Measurements from ENCODE around the gene ADAM23. TPM values are rescaled to one million over a fixed set of nuclear protein-coding genes. Genes with fewer than 3 reads are reported as not detected.

ADAM23 gene
- total RNA-seq, 1 donor from 2014 or later, result 3.4 TPM

DNA sequence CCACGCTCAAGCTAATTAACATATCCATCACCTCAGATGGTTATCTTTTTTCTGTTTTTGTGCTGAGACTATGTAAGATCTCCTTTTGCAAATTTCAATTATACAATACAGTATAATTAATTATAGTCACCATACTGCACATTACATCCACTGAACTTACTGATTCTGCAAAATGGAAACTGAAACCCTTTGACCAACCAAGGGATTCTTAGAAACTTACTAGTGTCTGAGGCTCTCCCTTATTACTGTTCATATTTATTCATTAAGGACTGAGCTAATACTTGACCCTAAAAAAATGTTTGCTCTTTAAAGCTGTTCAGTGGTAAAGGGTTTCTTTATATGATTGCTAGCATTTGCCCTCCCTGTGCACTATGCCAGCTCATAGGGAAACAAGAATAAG lies 50.7 kb downstream of the ADAM23 start:
- no peak for DNase-seq (ENCODE audit: low spot score)

DNA sequence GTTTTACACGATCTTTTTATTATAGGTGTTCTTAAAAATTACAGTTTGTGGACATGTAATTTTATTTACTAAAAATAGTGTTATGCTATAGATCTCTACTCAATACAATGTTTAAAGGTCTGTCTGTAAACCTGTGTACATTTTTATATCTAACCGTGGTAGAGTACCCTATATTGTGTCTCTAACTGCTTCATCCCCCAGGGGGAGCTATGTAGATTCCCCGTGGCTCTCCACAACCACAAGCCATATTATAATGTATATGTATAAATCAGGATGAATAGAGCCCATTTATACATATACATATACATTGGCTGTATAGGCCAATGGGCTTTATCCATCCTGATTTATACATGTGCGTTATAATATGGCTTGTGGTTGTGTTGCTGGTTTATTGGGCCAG lies 59.4 kb downstream of the ADAM23 start:
- DNase-seq (ENCODE audit: low spot score), result no peak

DNA sequence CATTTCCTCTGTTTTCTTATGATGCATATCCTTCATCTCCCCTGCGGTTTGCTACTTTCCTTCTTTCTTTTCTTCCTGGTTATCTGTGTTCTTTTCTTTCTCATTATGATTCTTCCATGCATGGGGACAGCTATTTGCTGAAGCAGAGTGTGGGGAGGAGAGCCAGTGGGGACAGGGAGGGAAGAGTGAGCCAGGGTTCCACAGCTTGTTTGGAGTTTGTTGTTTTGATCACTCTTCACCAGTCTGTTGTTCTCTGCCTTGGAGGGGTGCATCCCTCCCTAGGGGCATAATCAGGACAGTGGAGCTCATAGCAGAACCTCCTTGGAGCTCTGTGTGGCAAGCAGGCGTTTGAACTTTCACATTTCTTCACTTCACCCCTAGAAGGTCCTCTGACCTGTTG lies 68.0 kb downstream of the ADAM23 start:
- DNase-seq (ENCODE audit: low spot score), result no peak

DNA sequence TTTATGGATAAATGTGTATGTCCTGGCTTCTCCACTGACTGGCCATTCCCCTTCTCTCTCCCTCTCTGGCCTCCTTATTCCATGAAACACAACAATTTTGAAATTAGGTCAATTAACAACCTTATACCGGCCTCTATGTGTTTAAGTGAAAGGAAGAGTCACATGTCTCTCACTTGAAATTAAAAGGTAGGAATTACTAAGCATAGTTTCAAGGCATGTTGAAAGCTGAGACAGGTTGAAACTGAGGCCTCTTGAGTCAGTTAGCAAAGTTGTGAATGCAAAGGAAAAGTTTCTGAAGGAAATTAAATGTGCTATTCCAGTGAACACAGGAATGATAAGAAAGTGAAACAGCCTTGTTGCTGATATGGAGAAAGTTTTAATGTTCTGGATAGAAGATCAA lies 69.7 kb downstream of the ADAM23 start:
- no peak for DNase-seq (ENCODE audit: low spot score)

DNA sequence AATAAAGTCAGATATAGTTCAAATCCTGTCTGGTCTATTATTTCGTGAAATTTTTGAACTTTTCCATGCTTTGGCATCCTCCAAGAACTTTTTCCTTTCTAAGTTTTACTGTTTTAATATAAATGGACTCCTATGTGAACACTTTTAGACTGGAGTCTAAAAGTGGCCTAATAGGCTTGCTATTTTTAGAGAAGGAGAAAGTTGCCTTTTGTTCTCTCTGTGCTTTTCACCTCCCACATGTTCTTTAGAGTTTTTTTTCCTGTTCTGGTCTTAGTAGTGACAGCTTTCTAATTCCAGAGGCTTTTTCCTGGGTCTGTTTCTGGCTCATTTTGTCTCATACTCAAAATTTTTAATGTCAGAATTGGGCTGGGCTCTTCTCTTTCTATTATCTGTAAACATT lies 72.2 kb downstream of the ADAM23 start:
- DNase-seq (ENCODE audit: low spot score), result no peak

DNA sequence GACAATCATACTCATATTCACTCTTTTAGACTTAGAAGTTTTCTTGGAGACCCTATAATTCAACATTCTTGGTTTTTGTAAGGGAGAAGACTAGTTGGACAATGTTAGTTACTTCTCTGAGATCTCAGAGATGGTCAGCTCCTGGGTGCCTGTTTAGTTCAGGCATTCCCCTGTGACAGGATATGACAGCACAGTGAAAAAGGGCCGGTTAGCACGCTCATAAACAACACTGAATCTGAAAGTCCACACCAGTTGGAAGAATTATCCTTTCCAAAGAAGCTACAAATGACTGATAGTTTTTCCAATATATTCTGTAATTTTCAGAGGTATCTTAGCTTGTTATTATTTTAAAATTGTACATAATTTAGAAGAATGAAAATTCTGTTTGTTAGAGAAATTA lies 75.7 kb downstream of the ADAM23 start:
- DNase-seq (ENCODE audit: low spot score), result no peak

DNA sequence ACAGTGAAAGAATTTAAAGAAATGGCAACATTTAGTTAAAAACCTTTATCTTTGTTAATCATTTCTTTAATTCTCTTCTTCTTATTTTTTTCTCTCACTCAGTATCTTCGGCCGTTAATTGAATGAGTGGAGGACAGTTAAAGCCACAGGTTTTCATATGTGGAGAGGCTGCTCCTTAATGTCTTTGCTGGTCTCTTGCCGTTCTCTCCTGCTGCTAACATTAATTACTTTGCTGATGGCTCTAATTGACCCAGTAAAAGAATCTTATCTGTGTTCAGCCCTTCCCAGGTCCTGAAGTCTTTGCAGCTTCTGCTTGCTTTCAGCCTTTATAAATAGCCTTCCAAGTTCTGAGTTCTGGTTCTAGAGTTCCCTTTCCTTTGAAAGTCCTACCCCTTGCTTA lies 77.1 kb downstream of the ADAM23 start:
- no peak for DNase-seq (ENCODE audit: low spot score)

DNA sequence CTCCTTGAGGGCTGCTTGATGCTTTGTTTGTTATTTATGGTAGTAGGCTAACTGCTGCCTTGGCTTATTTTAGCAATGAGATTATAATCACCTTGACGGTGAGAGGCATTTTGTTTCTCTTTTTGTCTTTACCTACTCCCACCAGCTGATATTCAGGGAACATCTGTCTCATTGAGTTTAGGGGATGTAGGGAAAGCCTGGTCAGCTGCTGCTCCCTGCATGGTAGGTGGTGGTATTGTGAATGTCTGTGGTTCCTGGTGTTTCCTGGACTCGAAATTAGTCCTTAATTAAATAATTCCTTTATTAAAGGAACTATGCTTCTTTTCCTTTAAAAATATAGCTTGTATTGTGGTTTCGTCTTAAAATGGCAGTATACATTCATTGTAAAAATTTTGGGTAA lies 77.8 kb downstream of the ADAM23 start:
- DNase-seq (ENCODE audit: low spot score), result no peak

DNA sequence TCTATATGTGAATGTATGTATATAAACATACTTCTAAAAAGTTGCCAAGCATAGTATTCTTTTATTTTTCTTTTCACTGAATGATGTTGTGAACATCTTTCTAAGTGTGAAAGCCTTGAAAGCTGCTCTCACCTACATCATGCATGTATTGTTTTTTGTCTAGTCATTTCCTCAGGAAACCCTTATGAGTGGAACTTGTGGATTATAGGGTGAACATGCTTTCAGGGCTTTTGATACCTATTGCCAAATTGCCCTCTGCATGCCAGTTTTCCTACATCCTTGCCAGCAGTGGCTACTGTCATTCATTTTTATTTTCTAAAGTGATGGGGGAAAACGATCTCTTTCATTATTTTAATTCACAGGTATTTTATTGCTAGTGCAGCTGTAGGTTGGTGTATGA lies 78.3 kb downstream of the ADAM23 start:
- DNase-seq (ENCODE audit: low spot score), result no peak

DNA sequence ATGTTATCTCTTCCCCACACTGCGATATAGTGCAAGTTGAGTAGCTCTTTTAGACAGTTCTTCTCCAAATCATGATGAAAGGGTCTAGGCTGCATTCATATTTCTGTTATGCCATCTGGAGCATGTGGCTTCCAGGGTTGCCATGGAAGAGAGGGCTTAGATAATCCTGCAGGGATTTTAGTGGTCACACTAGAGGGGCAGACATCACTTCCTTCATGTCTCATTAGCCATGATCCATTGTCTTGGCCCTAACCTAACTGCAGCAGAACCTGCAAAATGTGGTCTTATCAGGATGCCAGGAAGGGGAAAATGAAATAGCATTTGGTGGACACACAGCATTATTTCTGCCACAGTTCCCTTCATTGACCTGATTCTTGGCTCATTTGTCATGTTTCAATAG lies 83.1 kb downstream of the ADAM23 start:
- DNase-seq (ENCODE audit: low spot score), result no peak

DNA sequence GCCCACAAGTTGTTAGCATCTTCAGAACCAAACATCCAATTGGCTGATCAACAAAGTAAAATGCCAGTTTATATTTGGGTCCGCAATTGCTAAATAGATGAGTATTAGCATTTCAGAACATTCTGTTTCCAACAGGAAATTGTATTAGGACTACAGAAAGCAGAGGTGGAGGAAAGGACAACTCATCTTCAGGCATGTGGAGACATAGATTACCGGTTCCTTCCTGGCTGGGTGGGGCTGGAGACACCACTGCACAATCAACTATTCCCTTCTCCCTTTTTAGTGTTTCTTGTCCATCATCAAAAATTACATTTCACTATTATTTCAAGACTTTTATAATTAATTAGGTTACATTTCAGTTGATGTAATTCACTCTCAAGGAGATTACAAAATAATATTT lies 83.8 kb downstream of the ADAM23 start:
- no peak for DNase-seq (ENCODE audit: low spot score)

DNA sequence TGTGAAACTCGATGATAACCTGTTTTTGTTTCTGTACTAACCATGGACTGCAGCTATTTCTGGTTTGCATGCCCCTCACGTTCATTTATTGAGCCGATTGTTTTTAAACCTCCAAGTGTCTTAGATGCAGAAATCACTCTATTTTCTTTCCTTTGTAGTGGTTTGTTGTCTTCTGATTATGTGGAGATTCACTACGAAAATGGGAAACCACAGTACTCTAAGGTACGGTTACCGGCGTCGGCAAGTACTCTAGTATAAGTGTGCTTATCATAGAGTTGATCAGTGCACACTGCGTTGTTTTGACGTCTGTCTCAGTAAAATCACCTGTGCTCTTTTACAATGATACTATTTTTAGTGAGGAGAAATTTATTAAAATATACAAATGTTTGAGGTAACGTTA lies 87.4 kb downstream of the ADAM23 start:
- DNase-seq (ENCODE audit: low spot score), result no peak

DNA sequence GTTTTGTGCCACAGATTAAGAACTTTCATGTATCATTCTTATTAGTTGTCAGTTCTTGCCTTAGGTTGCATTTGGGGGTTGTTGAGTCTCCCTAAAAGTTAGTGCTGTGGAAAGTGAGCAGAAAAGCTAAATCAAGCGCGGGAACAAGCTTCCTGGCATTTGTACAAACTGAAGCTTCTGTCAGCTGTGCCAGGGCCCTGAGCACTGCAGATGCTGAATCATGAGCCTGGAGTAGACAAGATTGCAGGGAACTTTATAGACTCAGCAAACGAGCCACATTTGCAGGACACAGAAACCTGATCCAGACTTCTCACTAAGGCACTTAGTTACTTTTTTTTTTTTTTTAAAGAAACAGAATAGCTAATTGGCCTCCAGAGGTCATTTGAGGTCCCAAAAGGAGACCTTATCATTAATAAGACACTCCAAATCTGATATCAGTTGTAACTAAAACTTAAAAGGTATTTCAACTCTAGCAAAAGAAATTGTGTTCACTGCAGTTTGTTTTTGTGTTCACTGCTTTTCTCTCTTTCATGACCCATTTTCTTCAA lies 88.7 kb downstream of the ADAM23 start:
- peak; percentile 62 for DNase-seq (ENCODE audit: low spot score)

DNA sequence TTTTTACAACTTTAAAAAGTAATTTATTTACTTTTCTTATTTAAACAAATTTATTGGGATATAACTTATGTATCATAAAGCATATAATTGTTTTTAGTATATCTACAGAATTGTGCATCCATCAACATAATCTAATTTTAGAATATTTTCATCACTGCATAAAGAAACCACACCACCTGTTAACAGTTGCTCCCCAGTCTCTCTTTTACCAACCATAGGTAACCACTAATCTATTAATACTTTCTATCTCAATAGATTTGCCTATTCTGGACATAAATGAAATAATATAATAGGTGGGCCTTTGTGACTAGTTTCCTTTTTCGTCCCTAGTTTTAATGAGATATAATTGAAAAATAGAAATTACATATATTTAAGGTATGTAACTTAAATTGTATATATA lies 90.6 kb downstream of the ADAM23 start:
- DNase-seq (ENCODE audit: low spot score), result no peak

DNA sequence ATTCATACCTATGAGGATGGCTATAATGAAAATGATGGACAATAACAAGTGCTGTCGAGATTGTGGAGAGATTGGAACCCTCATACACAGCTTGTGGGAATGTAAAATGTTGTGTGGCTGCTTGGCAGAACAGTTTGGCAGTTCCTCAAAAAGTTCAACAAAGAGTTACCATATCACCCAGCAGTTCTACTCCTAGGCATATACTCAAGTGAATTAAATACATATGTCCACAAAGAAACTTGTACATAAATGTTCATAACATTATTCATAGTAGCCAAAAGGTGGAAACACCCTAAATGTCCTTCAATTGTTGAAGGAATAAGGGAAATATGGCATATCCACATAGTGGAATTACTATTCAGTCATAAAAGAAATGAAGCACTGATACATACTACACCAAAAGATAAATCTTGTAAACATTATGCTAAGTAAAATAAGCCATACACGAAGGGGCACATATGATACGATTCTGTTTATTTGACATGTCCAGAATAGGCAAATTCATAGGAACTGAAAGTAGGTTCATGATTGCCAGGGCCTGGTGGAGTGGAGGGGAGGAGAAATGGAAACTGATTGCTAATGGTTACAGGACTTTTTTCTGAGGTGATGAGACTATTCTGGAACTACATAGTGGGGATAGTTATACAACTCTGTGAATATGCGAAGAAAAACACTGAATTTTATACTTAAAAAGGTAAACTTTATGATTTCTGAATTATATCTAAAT lies 92.1 kb downstream of the ADAM23 start:
- DNase-seq (ENCODE audit: low spot score), result no peak

DNA sequence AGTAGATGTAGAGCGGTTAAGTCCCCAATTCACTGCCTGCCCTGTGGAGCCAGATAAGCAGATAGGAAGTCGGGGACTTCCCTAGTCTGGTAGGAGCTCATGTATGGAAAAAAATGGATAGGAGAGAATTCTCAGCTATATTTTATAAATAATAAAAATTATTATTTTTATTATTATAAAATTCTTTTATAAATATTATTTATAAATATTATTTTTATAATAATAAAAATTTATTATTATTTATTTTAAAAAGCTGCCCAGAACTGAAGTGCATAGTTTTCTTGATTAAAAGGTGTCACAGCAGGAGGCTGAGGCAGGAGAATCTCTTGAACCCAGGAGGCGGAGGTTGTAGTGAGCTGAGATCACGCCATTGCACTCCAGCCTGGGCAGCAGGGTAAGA lies 97.4 kb downstream of the ADAM23 start:
- DNase-seq (ENCODE audit: low spot score), result no peak

DNA sequence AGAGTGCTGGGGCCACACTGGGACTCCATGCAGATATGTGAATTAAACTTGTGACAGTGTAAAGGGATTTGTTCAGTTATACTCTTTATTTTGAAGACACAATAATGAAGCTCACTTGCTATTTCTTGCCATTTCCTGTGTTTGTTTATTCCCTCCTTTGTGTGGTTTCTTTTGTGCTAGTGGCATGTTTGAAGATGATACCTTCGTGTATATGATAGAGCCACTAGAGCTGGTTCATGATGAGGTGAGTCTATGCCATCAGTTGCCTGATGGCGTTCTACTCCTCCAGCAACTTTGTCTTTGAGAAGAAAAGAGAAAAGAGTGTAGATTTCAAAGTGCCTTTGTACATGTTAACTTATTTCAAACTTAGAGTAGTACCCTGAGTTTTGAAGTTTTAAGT lies 99.7 kb downstream of the ADAM23 start:
- no peak for DNase-seq (ENCODE audit: low spot score)

DNA sequence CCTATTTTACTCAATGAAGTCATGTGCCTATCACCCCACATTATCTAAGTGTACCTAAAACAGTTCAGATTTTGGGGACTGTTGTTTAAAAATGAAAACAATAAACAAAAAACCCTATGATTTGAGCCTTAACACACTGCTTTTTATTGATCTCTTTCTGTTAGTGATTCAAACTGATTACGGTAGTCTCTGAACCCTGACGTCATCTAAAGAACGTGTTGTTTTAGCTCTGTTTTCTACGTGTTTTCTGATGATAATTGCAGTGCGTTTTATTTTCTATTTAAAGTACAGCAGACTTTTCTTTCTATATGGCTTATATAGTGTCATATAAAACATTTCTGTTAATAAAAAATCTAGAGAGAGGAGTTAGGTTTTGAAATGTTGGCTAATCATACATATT lies 105.1 kb downstream of the ADAM23 start:
- no peak for DNase-seq (ENCODE audit: low spot score)

DNA sequence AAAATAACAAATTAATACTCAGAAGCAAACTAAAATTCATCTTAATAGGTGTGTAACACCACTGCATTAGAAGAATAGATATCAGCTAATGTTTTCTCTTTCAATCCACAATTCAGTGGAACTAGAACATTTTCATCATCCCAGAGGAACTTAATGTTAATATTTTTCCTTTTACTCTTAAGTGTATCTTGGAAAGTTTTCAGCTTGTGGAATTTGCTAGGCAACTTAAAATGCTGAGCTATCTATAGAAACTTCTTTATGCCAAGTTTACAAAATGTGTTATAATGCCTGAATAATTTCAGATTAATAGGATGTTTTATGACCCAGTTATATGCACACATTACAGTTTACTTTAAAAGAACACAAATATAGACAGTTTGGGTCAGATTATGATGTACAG lies 112.4 kb downstream of the ADAM23 start:
- DNase-seq (ENCODE audit: low spot score), result peak; percentile 32

DNA sequence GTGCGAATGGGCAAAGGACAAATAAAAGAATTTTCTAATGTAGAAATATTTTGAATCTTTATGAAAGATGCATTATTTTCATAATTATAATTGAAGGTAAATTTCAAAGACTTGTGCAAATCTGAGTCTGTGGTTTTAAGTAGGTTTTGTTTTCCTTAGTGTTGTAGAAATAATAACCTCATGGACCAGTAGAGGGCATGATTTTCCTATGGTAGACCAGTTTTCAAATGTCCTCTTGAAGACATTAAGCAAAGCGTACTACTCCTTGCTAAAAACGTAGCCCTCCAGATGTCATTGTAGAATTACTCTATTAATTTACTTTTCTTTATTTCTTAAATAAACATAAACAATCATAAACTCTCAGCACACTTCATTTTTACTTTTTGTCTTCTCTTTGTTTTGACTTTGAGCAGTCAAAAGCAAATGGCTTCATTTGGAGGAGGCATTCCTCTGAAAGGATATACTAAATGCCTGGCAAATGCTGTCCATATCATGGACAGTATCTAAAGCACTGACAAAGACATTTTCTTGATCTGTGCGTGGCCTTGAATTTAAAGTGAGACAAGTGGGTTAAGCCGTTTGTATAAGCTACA lies 113.1 kb downstream of the ADAM23 start:
- DNase-seq (ENCODE audit: low spot score), result peak; percentile 8

DNA sequence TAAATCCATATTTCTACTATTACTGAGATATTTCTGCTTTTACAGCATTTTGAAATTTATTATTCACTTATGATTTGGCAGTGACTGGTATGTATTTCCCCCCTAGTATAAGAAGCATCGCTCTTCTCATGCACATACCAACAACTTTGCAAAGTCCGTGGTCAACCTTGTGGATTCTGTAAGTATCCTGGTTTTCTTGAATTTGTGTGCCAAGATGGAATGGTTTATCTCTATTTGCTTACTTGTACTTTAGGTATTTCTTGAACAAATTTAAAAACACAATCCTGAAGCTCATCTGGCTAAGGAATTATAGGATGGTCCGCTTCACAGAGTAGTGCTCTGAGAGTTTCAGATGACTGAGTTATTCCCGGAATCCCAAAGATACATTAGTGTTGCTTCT lies 114.0 kb downstream of the ADAM23 start:
- DNase-seq (ENCODE audit: low spot score), result no peak

DNA sequence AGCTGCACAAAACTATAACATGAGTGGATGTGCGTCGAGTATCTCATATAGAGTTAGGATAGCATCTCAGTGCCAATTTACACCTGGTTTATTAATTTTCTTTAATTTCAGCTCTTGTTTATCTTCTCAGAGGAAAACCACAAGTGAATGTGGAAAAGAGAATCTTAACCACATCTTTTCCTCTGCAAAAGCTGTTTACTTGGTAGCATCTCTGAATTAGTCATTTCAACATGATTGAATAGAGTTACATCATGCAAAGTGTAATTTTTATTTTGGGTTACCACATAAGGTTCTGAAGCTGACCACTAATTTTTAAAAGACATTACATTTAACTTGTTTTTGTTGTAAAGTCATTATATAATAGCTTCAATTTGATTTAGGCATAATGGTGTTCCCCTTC lies 115.2 kb downstream of the ADAM23 start:
- DNase-seq (ENCODE audit: low spot score), result no peak

DNA sequence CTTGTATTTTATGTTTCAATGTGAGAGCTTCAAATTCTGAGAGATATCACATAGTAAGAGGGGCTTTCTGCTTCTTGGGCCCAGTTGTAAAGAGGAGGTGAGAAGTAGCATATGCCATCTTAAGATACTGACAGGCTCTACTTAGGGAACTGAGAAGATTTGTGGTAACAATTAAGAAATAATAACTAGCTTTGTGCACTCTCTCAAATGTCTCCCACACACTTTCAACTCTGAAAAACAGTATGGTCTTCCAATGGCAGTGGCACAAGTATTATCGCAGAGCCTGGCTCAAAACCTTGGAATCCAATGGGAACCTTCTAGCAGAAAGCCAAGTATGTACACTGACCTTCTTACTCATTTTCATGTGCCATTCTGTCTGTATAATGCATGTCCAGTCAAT lies 118.6 kb downstream of the ADAM23 start:
- DNase-seq (ENCODE audit: low spot score), result no peak

DNA sequence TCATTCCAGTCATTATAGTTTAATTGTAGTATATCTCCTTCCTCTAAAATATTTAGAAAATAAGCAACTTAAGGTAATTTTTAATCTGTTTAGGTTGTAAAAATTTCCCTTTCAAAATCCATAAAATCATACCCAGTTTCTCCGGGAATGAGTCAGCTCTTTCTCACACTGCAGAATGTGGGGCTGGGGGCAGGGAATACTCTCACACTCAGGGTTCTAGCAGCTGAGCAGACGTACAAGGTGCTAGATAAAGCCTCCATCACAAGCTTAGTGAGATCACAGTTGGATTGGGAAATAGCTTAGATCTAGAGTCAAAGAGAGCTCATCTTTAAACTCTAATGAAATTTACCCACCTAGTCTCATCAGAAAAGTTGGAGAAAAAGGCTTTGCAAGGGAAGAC lies 119.0 kb downstream of the ADAM23 start:
- no peak for DNase-seq (ENCODE audit: low spot score)

Data from umbilical cord (tissue), 2 donors.